Hepatocyte (in vitro differentiated cells): ENCODE data around the gene LMX1B.

Source experiments
- EZH2 ChIP-seq: fragments of 200-600 bp; sonication (generic); IDR thresholded peaks from 2 replicates; pipeline ENCODE4 v1.6.1; 2016; ENCODE audit warnings: antibody characterized with exemption, mild to moderate bottlenecking, borderline replicate concordance
- EZH2phosphoT487 ChIP-seq: fragments of 200-600 bp; sonication (generic); IDR thresholded peaks from one replicate; pipeline ENCODE4 v1.6.1; 2018; ENCODE audit warnings: antibody characterized with exemption, mild to moderate bottlenecking, low read depth, moderate library complexity; ENCODE audit not compliant: unreplicated experiment, severe bottlenecking
- TF ChIP-seq, protein P1 (sequence below): fragments of 200-600 bp; sonication (generic); IDR thresholded peaks from 2 replicates; pipeline ENCODE4 v1.5.1; 2016; ENCODE audit warnings: antibody characterized with exemption, mild to moderate bottlenecking; ENCODE audit not compliant: poor library complexity

DNA sequence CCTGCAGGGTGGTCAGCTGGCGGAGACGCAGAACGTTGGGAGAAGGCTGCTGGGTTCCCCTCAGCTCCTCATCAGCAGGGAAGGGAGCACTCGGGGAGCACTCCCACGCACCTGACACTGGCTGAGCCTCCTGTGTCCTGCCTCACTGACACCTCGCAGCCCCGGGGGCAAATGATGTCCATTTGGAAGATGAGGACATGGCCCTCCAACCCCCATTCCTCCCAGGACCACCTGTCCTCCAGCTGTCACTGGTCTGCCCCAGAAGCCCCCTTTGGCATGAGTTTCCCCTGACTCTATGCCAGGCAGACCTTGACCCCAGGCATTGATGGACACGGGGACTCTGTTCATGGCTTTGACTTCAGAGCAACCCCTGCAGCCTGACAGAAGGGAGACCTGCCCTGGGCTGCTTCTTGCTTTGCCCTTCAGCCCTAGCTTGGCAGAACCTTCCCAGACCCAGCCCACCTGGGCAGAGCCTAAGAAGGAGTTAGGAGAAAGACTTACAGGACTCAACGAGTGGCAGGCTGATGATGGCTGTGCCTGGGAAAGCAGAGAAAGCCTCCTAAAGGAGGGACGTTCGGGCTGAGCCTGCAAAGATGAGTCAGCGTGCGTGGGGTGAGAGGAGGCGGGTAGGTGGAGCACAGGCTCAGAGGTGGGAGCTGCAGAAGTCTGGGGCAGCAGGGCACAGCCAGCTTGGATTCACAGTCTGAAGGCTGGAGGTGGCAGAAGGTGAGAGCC, 90.6 kb downstream of the LMX1B start:
- TF ChIP-seq, protein P1, sequence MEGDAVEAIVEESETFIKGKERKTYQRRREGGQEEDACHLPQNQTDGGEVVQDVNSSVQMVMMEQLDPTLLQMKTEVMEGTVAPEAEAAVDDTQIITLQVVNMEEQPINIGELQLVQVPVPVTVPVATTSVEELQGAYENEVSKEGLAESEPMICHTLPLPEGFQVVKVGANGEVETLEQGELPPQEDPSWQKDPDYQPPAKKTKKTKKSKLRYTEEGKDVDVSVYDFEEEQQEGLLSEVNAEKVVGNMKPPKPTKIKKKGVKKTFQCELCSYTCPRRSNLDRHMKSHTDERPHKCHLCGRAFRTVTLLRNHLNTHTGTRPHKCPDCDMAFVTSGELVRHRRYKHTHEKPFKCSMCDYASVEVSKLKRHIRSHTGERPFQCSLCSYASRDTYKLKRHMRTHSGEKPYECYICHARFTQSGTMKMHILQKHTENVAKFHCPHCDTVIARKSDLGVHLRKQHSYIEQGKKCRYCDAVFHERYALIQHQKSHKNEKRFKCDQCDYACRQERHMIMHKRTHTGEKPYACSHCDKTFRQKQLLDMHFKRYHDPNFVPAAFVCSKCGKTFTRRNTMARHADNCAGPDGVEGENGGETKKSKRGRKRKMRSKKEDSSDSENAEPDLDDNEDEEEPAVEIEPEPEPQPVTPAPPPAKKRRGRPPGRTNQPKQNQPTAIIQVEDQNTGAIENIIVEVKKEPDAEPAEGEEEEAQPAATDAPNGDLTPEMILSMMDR, result no peak
- TF ChIP-seq EZH2phosphoT487, result no peak
- TF ChIP-seq EZH2, result no peak
